Anterior cingulate cortex (tissue), 58 donors: ENCODE results near the gene AGAP1.

ENCODE experiments used
- DNase-seq, 58 donors: peaks; one replicate each; lab custom pipeline; 2025; lab: John Stamatoyannopoulos, UW

AGAP1 gene

DNA sequence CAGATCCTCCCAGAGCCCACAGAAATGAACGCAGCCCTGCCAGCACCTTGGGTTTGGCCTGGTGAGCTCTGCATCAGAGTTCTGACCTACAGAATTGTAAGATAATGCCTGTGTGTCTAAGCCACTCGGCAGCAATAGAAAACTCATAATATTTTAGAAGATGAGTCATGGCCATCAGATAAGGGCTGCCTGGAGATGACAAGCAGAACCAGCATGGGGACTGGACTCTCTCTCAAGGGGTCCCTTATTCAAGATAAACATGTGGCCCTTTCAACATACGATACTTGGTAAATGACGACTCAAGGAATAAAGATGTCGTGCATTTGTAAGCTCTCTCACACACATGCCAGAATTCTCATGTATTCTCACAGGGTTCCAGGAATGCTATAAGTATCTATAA, 8.5 kb upstream of the AGAP1 start:
- no peak for DNase-seq

GRCh38 chr2:235486729-235487128, 7.1 kb upstream of the AGAP1 start:
- no peak for DNase-seq

GRCh38 chr2:235489897-235490296, 3.9 kb upstream of the AGAP1 start:
- DNase-seq: no peak

GRCh38 chr2:235492850-235493344, 946 bp upstream of the AGAP1 start:
- DNase-seq: no peak

DNA sequence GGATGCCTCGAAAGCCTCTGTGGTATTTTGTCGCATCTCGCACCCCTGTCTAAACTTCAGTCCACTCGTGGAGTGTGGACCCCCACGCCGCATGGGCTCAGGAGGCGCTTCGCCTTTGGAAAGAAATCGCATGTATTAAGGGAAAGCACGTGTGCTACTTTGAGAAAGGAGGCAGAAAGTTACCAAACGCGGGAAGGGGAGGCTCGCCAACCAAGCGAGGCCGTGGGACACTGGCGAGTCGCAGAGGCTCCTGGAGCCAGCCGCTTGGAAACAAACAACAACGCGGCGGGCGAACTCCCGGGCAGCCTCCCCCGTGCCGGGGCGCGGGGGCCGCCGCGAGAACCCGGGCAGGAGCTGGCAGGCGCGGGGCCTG, 455 bp upstream of the AGAP1 start:
- peak in 7 of 58 donors; percentile 40 to 69 (median 65) for DNase-seq

- peak in 24 of 58 donors; percentile 10 to 47 (median 30) for DNase-seq
Observed at GRCh38 chr2:235494716-235495372, 1.0 kb downstream of the AGAP1 start.

GRCh38 chr2:235495373-235496238, 1.8 kb downstream of the AGAP1 start:
- DNase-seq: peak in 11 of 58 donors; percentile 14 to 47 (median 35)

- peak in 6 of 58 donors; percentile 19 to 56 (median 25) for DNase-seq
Observed at GRCh38 chr2:235496239-235496621, 2.4 kb downstream of the AGAP1 start.

DNA sequence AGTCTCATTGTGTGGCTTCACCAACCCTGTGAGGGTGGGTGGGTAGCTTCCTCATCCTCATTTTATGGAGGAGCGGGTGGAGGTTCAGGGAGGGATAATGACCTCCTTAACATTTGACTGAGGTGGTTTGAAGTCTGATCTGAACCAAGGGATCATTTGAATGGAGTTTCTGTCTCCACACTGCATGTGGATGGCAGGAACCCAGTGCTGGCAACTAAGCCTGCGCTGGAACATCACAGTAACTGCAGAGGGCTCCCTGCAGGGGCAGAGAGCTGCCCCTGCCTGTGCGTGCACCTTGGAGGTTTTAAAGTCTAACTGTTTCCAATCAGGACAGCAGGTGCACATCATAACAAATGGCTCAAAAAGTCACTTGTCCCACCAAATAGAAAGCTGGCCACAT, 3.3 kb downstream of the AGAP1 start:
- peak in 31 of 58 donors; percentile 10 to 64 (median 34) for DNase-seq

DNA sequence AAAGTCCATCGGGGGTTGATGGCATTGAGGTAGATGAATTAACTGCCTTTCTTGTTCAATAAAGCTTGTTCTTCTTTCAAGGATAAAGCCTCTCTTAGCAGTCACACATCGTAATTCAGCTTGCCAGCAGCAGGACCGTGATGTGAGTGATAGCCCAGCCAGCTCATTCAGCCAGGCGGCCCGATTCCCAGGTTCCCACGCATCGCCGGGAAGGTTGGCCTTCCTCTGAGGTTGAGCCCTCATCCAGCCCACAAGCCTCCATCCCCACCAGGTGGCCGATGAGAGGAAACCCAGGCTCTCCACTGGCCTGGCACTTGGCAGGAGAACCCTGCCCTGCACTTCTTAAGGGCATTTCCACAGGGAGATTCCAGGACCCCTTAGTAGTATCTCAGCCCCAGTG, 4.7 kb downstream of the AGAP1 start:
- DNase-seq: peak in 15 of 58 donors; percentile 12 to 42 (median 26)

GRCh38 chr2:235498946-235499812, 5.3 kb downstream of the AGAP1 start:
- no peak for DNase-seq

GRCh38 chr2:235500110-235500760, 6.4 kb downstream of the AGAP1 start:
- no peak for DNase-seq

DNA sequence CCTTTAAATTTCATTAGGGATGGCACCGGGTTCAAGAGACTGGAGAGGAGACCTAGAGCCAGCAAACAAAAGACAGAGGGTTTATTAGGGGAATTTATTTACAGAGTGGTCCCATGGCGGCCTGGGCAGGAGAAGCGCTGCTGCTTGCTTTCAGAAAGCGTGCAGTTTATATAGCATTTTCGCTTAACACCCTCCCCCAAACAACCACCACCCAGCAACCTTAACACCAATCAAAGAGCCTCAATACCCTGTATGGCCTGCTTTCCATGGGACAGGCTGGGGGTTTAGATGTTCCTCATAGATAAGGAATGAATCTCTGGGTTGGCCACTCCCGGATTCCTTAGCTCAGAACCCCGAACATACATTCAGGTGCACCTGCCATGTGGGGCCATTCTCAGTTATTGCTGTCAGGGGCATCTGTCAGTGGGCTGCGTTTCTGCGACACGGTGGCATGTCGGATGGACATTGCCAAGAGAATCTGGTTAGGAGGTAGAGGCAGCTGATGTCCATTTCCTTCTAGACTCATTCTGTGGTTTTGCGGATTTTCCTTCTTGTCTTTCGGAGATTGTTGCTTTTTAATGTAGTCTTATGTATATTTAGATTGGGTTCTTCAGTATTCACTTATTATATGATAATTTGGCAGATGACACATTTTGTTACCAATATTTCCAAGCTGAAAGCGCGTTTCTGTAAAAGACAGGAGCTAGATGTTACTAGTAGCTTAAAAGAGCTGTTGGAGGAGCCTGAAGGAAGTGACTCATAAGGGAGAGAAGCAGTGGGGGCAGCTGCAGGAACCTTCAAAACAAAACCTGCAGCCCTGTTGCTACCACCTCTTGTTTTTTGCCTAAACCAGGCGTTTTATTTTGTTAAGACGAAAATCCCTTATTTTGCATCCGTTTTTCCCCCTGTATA, 7.2 kb downstream of the AGAP1 start:
- peak in 3 of 58 donors; percentile 9 to 27 (median 18) for DNase-seq

DNA sequence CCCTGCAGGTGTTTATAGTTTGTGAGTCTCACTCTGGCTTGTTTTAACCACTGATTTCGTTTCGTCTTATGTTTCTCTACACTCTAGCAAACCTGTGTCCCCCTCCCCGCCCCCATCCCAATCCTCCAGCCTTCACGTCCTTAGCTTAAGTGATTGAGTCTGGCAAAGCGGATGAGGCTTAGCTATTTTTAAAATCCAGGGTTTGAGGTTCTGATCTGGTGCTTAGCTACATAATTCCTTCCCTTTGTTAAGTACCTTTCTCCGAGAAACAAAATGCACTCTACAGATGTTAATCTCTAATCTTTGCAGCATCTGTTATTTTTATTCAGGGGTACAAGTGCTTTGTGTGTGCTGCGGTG, 7.8 kb downstream of the AGAP1 start:
- DNase-seq: no peak

DNA sequence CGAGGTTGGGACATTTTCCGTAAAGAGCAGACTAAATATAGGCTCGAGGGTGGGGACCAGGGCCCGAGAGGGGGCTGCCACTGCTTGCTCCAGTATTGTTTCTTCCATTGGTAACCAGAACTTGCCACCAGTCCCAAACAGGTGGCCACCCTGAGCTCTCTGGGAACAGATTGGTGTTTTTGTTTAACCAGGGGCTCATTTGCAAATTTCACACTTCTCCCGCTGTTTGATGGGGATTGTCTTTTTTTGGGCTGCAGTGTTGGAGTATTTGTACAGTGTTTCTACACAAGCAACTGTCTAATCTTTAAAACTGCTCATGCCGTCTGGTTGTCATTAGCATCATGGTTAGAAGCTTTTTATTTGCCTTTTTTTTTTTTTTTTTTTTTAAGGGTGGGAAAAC, 8.5 kb downstream of the AGAP1 start:
- peak in 1 of 58 donors; percentile 19 for DNase-seq

- DNase-seq: peak in 24 of 58 donors; percentile 6 to 75 (median 34)
Observed at GRCh38 chr2:235504441-235505180, 10.8 kb downstream of the AGAP1 start.

DNA sequence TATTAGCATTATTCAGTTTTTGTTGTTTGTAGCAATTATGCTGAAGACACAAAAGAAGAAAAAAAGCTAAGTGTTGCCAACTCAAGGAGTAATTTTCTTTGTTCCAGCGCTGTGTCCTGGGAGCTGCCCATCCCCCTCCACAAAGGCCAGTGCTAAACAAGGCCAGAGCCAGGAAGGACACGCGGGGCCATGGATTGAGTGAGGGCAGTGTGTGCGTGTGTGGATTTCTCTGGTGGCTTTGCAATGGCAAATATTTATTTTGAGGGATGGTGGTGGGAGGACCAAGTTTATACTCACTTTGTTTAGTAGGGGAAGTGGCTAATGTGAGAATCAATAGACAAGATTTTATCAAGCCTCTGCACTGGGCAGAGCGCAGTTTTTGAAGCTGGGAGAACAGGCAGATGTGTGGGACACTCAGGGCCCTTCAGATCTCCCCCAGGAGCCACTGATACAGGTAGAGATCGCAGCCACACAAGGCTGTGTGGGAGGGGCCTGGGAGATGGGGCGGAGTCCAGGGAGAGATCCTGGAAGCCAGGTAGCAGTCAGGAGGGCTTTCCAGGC, 11.4 kb downstream of the AGAP1 start:
- DNase-seq: peak in 12 of 58 donors; percentile 9 to 75 (median 28)
